Stimulated activated naive CD4-positive, alpha-beta T cell treated with Interleukin-2 at 50 U/mL for 16 hours (primary cell): ENCODE measurements around the gene CORO6.
"Not testable (repeated sequence)": the region's sequence is repeated elsewhere in the genome, so short reads cannot be mapped to it uniquely, and the experiment has no call there.

Experiments used
- DNase-seq: peaks from one replicate; lab custom pipeline; 2025; lab: John Stamatoyannopoulos, UW

CORO6 gene

DNA sequence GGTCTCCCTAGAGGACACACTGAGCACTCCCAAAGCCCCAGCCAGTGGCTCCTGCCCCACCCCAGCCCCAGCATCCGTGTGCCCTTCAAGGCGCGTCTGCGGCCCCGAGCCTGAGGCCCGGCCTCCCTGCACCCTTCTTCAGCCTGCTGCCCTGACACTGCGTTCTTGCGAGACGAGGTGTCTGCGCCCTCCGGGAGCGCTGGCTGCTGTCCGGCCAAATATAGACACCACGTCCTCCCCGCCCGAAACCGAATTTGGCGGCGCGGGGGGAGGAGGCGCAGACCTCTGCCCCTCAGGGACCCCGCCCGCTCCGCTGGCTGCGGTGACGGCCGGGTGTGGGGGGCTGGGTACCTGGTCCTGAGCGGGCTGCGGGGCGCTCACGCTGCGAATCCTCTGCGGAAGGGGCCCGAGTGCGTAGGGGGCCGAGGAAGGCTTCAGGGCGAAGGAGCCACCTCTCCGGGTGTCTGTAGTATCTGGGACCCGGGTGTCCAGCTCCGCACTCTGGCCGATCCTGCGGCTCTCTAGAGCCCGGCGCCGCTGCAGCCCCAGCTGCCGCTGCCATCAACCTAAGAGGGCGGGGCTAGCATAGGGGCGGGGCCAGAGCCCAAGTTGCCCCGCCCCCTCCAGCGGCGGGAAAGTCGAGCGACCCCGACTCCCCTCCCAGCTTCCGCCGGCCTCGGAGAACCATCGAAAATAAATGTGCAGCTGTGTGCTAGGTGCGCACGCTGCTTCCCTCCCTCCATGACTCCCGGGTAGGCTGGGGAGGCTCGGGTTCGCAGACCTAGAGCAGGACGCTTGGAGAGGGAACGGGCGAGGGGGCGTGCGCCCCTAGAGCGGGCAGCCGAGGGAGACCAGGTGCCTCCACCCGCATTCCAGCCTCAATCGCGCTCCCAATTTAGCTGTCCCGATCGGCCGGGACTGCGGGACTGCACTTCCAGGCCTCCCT, at the start of gene CORO6:
Gene CORO6, minus strand, starts transcription at position 576 of the 946 bp plus-strand sequence. CDS start 1,491 bp downstream, outside the sequence.
- DNase-seq = peak; percentile 38

GRCh38 chr17:29671661-29672060, 48.9 kb upstream of the CORO6 start:
- no peak for DNase-seq

GRCh38 chr17:29669266-29669665, 46.6 kb upstream of the CORO6 start:
- DNase-seq = no peak

DNA sequence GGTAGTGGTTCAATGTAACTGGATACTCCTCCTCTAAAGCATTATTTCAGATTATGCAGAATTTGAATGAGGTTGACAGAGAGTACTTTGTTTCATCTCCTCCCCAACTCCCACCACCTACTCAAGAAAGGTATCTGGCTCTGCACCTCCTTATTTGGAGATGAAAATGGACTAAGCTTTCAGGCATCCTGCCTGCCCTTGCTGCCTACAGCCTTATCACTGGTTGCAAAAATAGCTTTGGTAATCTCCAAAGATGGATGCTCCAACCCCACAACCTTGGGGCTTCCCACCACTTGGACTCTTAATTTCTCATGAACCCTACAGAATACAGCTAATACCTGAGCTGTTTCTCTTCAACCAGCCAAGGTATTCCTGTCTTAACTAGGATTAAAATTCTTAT, 45.3 kb upstream of the CORO6 start:
- DNase-seq = no peak

DNA sequence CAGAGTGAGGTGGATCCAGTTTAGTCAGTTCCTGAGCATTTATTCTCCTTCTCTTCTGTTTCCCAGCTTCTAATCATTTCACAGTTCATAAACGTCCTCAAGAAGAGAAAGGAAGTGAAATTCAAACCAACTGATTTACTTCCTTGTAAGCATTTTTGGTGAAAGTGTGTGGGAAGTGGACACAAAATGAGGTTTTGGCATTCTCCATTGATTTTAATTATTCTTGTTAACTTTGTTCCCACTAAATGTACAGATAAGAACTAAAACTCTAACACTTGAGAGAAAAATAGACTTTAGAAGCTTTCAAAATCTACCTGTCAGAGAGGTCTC, 42.7 kb upstream of the CORO6 start:
- DNase-seq = no peak

DNA sequence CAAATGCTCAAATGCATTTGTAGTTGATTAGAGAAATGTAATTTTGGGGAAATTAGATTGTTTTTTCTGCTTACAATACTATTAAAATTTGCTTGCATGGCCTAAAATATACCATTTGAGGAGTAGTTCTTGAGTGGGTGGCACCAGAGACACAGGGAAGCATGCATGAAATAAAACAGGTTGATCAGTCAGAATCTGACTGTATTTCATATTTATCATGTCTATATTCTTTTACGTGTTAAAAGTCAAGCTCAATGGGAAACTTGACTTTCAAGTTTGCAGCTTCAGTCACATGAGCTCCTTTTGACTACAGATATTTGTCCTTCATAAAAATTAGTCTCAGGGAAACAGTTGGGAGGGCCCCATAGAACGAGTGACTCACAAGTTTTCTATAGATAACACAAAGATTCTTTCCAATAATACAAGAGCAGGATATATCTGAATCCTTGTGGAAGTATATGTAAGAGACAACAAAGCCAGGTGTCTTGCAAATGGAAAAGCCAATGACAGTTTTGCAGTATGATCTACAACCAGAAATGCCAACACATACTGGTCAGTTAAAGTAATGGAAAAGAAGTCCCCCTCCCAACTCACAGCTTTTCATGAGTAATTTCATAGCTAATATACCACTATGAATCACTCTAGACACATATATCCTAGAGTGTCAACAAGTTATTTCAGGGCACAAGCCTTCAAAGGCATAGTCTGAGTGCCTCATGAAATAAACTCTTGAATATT, 42.2 kb upstream of the CORO6 start:
- no peak for DNase-seq

- no peak for DNase-seq
Observed at GRCh38 chr17:29663155-29663554, 40.4 kb upstream of the CORO6 start.

DNA sequence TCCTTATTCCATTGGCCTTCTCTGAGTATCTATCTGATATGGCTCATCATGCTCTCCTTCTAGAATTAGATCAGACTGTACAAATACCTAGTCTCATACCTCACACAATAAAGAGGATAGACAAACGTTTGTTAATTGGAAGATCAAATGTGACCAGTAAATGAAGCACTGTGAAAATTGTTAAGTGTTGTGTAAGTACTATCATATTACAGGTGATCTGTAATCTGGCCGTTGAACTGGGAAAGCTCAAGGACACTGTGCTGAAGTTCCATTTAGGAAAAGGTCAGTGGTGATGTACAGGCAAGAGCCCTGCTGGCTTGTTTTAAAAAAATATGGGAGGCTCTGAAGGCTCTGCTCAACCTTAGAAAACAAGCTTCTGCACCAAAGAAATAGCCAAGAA, 38.5 kb upstream of the CORO6 start:
- no peak for DNase-seq

DNA sequence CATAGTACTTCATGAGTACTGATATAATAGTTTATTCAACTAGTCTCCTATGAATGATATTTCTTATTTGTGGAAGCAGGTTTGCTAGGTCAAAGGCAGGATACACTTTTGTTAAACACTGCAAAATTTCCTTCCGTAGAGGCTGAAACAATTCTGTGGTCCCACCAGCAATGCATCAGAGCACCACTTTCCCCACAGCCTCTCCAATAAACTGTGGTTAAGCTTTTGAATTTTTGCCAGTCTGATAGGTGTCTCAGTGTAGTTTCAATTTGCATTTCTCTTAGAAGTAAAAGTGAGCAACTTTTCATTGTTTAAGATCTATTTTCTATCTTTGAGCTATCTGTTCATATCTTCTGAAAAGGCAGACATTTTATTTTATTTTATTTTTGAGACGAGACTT, 36.4 kb upstream of the CORO6 start:
- no peak for DNase-seq

GRCh38 chr17:29655323-29655722, 32.6 kb upstream of the CORO6 start:
- no peak for DNase-seq

- DNase-seq = no peak
Observed at GRCh38 chr17:29653995-29654714, 31.4 kb upstream of the CORO6 start.

DNA sequence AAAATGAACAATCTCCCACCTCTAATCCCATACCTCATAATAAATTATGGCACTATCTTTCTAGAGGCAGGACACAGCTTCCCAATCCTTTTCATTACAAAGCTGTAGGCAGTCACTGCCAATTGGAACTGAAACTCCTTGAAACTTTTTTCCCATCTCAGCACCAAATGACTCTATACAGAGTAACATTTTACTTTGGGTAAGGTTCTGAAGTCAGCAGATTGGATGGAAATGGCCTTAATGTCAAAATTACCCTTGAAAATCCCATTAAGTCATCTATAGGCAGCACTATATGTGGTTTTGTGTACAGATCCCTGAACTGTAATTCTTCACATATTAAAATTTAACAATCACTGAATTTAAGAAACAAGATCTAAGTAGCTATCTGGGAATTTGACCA, 30.3 kb upstream of the CORO6 start:
- no peak for DNase-seq

DNA sequence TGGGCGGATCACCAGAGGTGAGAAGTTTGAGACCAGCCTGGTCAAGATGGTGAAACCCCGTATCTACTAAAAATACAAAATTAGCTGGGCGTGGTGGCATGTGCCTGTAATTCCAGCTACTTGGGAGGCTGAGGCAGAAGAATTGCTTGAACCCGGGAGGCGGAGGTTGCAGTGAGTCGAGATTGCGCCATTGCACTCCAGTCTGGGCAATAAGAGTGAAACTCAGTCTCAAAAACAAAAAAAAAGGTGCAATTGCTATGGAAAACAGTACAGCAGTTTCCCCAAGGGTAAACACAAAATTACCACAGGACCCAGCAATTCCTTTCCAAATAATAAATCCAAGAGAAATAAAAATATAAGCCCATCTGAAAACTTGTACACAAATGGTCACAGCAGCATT, 29.2 kb upstream of the CORO6 start:
- not testable (repeated sequence) for DNase-seq

GRCh38 chr17:29650396-29650795, 27.7 kb upstream of the CORO6 start:
- no peak for DNase-seq

DNA sequence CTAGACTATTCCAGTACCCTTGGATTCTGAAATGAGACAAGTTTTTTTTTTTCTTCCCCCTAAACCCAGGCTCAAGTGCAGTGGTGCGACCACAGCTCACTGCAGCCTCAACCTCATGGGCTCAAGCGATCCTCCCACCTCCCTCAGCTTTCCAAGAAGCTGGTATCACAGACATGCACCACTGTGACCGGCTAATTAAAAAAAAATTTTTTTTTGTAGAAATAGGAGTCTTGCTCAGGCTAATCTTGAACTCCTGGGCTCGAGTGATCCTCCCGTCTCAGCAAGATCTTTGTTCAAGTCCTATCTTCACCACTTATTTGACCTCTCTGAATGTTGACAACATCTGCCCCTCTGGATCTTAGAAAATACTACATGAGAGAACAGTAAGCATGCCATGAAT, 26.6 kb upstream of the CORO6 start:
- DNase-seq = no peak

DNA sequence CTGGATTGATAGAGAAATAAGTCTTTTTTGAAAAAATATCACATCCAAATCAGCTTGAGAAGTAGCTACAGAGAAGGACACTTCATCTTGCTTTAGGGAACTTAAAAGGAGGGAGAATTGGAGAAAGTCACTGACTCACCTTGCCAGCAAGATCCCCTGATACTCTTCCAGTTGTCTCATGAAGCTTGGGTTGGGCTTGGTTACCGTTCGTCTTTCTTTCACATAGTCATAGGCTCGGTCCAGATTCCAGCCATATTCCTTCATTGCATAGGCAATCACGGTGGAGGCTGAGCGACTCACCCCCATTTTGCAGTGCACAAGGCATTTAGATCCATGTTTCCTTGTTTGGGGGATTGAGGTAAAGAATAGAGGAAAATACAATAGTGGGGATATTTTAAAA, 25.3 kb upstream of the CORO6 start:
- no peak for DNase-seq

GRCh38 chr17:29645515-29646051, 22.9 kb upstream of the CORO6 start:
- DNase-seq = no peak

- DNase-seq = no peak
Observed at GRCh38 chr17:29643817-29644160, 21.1 kb upstream of the CORO6 start.

DNA sequence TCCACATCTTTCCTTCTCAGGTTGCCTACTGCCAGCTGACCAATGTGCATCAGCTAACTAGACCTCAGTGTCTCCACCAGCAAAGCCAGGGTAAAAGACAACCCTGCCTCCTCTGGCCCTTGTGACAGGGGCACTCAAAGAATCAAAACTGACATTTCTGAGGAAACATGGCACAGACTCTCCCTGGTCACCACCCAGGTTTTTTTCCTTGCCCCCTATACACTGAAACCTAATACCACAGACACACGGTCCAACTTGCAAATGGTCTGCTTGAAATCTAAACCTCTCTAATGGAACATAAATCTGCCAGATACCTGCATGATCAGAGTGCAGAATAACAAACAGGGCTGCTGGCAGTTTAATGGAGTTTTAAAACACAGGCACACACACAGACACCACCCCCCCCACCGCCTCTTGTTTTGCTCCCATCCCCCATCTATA, 19.5 kb upstream of the CORO6 start:
- DNase-seq = no peak

DNA sequence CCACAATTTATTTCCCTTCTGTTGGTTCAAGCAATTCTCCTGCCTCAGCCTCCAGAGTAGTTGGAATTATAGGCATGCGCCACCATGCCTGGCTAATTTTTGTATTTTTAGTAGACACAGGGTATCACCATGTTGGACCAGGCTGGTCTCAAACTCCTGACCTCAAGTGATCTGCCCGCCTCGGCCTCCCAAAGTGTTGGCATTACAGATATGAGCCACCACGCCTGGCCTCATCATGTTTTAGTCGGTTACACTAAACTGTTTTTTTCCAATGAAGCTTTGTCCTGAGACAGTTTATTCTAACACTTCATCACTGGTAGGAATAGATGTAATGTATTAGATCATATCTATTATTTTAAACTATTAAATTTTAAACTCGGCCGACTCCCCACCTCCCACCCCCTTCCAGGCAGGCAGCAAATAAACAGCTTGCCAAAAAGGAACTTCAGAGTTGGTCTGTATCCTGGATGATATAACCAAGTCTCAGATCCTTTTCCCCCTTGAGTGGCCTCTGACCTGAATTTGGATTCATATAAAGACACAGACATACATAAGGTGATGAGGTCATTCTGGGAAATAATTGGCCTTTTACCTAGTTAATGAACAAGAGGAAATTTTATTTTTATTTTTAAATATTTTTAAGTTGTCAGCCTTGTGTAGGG, 18.4 kb upstream of the CORO6 start:
- DNase-seq = no peak

DNA sequence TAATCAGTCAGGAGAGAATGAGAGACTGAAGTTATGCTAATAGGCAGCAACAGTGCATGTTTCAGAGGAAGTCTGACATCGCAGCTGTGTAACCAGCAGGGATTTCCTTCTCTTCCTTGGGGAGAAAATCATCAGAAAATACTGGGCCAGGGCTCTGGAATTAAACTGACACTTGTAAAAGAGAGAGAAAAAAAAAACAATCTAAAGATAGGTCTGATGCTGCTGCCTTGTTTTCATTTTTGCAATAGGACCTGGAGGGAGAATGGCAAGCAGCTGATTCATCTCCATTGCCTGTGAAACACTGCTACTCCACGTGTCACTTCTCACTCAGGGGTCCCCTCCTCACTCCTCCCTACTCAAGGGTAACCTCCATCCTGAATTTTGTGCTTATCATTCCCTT, 17.7 kb upstream of the CORO6 start:
- DNase-seq = no peak

DNA sequence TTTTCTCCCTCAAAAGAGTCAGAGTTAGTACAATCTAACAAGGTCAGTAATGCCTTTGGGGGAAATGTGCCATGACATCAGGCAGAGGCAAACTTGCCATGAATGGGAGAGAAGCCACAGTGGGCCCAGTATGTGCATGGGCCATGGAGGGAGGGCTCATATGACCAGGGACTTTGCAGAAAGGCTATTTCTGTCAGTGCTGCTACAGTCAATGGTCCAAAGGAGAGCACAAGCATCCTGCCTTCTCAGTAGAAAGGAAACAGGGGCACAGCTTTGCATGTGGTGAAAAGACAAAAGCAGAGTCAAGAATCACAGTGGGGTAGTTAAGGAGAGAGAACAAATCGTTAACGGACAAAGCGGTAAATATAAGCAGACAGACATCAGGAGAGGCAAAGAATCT, 11.2 kb upstream of the CORO6 start:
- no peak for DNase-seq
